Measurements from ENCODE around the gene SNAP47.

Gene SNAP47

DNA sequence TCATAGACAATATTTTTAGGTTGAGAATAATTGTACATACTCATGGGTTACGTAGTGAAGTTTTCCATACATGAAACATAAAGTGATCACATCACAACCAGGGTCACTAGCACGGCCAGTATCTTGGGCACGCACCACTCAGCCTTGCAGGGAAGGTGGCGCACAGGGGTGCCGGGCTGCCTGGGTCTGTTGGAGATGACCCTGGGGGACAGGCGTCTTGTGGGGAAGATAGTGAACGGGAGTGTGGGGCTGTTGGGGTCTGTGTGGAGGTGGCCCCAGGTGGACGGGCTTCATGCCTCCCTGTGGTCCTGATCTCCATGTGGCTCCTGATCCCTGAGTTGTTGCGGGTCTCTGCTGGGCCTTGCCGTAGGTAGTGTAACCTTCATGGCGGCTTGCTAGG is 41.9 kb downstream of the SNAP47 start (continued):
- TF ChIP-seq, protein P1, sequence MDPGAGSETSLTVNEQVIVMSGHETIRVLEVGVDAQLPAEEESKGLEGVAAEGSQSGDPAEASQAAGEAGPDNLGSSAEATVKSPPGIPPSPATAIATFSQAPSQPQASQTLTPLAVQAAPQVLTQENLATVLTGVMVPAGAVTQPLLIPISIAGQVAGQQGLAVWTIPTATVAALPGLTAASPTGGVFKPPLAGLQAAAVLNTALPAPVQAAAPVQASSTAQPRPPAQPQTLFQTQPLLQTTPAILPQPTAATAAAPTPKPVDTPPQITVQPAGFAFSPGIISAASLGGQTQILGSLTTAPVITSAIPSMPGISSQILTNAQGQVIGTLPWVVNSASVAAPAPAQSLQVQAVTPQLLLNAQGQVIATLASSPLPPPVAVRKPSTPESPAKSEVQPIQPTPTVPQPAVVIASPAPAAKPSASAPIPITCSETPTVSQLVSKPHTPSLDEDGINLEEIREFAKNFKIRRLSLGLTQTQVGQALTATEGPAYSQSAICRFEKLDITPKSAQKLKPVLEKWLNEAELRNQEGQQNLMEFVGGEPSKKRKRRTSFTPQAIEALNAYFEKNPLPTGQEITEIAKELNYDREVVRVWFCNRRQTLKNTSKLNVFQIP (CRISPR knock-in tag; IDR thresholded peaks at IDR 0.05; ENCODE audit: borderline replicate concordance, low read depth): no peak
- TF ChIP-seq RARB (CRISPR knock-in tag; IDR thresholded peaks at IDR 0.05): no peak

DNA sequence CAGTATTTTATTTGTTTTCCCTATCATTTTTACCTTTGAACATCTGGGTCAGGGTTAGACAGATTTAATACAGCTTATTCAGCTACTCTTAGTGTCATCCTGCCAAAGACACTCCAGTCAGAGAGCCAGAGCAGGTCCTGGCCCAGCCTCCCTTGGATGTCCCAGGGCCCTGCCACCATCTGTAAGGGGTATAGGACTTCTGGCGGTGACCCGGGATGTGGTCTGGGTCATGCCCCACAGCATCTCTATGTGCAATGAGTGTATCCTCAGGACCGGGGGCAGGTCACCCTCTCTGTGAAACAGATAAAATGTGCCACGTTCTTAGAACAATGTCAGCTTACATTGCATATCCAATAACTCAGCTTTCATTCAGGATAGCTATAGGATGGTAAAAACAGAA is 42.4 kb downstream of the SNAP47 start:
- no peak for ATAC-seq
- TF ChIP-seq ZC3H10 (CRISPR knock-in tag; IDR thresholded peaks at IDR 0.05) (no peak), GLIS3 (CRISPR knock-in tag; IDR thresholded peaks at IDR 0.05) (no peak), OSR1 (CRISPR knock-in tag; IDR thresholded peaks at IDR 0.05) (no peak), ISL1 (CRISPR knock-in tag; IDR thresholded peaks at IDR 0.05) (no peak), ESRRG (CRISPR knock-in tag; IDR thresholded peaks at IDR 0.05) (no peak), PPARA (CRISPR knock-in tag; IDR thresholded peaks at IDR 0.05; ENCODE audit: borderline replicate concordance) (no peak), SNAI2 (CRISPR knock-in tag; IDR thresholded peaks at IDR 0.05) (no peak), ZNF8 (CRISPR knock-in tag; IDR thresholded peaks at IDR 0.05) (no peak), ZNF70 (CRISPR knock-in tag; IDR thresholded peaks at IDR 0.05) (no peak), RARB (CRISPR knock-in tag; IDR thresholded peaks at IDR 0.05) (no peak), ARNTL (CRISPR knock-in tag; IDR thresholded peaks at IDR 0.05; ENCODE audit: borderline replicate concordance, low read depth) (no peak), ZFP3 (CRISPR knock-in tag; IDR thresholded peaks at IDR 0.05) (no peak), BACH2 (CRISPR knock-in tag; IDR thresholded peaks at IDR 0.05; ENCODE audit: borderline replicate concordance) (no peak), TCF4 (CRISPR knock-in tag; IDR thresholded peaks at IDR 0.05; ENCODE audit: borderline replicate concordance) (no peak), TOX (CRISPR knock-in tag; IDR thresholded peaks at IDR 0.05; ENCODE audit: borderline replicate concordance) (no peak)
- TF ChIP-seq, protein P2, sequence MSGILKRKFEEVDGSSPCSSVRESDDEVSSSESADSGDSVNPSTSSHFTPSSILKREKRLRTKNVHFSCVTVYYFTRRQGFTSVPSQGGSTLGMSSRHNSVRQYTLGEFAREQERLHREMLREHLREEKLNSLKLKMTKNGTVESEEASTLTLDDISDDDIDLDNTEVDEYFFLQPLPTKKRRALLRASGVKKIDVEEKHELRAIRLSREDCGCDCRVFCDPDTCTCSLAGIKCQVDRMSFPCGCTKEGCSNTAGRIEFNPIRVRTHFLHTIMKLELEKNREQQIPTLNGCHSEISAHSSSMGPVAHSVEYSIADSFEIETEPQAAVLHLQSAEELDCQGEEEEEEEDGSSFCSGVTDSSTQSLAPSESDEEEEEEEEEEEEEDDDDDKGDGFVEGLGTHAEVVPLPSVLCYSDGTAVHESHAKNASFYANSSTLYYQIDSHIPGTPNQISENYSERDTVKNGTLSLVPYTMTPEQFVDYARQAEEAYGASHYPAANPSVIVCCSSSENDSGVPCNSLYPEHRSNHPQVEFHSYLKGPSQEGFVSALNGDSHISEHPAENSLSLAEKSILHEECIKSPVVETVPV (CRISPR knock-in tag; IDR thresholded peaks at IDR 0.05): no peak
- TF ChIP-seq, protein P3, sequence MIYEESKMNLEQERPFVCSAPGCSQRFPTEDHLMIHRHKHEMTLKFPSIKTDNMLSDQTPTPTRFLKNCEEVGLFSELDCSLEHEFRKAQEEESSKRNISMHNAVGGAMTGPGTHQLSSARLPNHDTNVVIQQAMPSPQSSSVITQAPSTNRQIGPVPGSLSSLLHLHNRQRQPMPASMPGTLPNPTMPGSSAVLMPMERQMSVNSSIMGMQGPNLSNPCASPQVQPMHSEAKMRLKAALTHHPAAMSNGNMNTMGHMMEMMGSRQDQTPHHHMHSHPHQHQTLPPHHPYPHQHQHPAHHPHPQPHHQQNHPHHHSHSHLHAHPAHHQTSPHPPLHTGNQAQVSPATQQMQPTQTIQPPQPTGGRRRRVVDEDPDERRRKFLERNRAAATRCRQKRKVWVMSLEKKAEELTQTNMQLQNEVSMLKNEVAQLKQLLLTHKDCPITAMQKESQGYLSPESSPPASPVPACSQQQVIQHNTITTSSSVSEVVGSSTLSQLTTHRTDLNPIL (CRISPR knock-in tag; IDR thresholded peaks at IDR 0.05; ENCODE audit: low read depth): no peak
- TF ChIP-seq, protein P1 (CRISPR knock-in tag; IDR thresholded peaks at IDR 0.05; ENCODE audit: borderline replicate concordance, low read depth): no peak

DNA sequence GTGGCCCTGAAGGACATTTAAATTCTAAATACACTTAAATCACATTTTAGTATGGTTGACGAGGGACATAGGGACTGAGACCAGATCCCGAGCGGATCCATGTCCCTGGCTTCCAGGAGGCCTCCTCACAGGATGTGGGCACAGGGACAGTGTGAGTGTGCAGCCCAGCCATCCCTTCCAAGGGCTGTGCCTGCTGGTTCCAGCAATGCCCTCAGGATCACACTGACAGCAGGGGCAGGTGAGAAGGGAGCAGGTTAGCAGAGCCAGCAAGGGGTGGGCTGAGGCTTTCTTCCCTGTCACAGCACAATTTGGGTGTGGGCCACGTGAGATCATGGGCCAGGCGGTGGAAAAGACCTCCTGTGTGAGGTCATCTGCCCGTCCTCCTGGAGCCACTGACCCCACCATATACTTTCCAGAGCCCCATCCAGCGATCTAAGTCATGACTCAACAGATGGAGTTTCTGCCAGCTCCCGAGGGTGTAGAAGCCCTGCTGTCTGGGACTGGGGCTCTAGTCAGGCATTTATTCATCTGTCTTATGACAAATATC is 43.2 kb downstream of the SNAP47 start:
- ATAC-seq: peak; percentile 84
- TF ChIP-seq, protein P2 (CRISPR knock-in tag; IDR thresholded peaks at IDR 0.05): no peak
- TF ChIP-seq ZFP3 (CRISPR knock-in tag; IDR thresholded peaks at IDR 0.05): no peak
- TF ChIP-seq, protein P4, sequence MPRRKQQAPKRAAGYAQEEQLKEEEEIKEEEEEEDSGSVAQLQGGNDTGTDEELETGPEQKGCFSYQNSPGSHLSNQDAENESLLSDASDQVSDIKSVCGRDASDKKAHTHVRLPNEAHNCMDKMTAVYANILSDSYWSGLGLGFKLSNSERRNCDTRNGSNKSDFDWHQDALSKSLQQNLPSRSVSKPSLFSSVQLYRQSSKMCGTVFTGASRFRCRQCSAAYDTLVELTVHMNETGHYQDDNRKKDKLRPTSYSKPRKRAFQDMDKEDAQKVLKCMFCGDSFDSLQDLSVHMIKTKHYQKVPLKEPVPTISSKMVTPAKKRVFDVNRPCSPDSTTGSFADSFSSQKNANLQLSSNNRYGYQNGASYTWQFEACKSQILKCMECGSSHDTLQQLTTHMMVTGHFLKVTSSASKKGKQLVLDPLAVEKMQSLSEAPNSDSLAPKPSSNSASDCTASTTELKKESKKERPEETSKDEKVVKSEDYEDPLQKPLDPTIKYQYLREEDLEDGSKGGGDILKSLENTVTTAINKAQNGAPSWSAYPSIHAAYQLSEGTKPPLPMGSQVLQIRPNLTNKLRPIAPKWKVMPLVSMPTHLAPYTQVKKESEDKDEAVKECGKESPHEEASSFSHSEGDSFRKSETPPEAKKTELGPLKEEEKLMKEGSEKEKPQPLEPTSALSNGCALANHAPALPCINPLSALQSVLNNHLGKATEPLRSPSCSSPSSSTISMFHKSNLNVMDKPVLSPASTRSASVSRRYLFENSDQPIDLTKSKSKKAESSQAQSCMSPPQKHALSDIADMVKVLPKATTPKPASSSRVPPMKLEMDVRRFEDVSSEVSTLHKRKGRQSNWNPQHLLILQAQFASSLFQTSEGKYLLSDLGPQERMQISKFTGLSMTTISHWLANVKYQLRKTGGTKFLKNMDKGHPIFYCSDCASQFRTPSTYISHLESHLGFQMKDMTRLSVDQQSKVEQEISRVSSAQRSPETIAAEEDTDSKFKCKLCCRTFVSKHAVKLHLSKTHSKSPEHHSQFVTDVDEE (CRISPR knock-in tag; IDR thresholded peaks at IDR 0.05): no peak
- TF ChIP-seq ZFP30 (CRISPR knock-in tag; IDR thresholded peaks at IDR 0.05): no peak
- TF ChIP-seq, protein P5, sequence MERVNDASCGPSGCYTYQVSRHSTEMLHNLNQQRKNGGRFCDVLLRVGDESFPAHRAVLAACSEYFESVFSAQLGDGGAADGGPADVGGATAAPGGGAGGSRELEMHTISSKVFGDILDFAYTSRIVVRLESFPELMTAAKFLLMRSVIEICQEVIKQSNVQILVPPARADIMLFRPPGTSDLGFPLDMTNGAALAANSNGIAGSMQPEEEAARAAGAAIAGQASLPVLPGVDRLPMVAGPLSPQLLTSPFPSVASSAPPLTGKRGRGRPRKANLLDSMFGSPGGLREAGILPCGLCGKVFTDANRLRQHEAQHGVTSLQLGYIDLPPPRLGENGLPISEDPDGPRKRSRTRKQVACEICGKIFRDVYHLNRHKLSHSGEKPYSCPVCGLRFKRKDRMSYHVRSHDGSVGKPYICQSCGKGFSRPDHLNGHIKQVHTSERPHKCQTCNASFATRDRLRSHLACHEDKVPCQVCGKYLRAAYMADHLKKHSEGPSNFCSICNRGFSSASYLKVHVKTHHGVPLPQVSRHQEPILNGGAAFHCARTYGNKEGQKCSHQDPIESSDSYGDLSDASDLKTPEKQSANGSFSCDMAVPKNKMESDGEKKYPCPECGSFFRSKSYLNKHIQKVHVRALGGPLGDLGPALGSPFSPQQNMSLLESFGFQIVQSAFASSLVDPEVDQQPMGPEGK (CRISPR knock-in tag; IDR thresholded peaks at IDR 0.05; ENCODE audit: borderline replicate concordance): no peak
- TF ChIP-seq RARB (CRISPR knock-in tag; IDR thresholded peaks at IDR 0.05): no peak

All from SK-N-SH treated with all-trans-retinoic acid at 6 μM for 48 hours (cell line).